ENCODE measurements around the gene CITED1. TPM values are rescaled to one million over a fixed set of nuclear protein-coding genes. Genes with fewer than 3 reads are reported as not detected.

The CITED1 gene
- total RNA-seq, 1 donor from 2014 or later = 18.8 TPM

DNA sequence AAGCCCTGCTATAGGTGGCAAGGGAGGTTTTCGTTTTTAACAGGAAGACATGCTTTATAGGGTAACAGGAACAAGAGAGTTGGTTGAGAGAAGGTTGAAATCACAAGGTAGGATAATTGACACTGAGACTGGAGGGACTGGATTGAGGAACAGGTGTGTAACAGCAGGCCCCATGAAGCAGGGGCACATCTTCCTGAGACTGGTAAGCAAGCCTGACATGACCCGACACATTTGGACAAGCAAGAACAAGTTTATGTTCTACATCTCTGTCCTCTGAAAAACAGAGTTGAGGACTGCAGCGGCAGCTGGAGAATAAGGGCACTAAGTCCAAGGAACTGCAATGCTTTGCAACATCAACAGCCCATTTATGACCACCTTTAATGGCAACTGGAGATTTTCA is 33.9 kb downstream of the CITED1 start:
- Histone ChIP-seq H3K27me3 (ENCODE audit: control insufficient read depth in 3 of 3, insufficient read depth in 3 of 3, low read length in 3 of 3) (no peaks in the 10 kb centered on the region), H3K36me3 (ENCODE audit: control insufficient read depth in 3 of 3, insufficient read depth in 3 of 3, low read length in 3 of 3) (peaks cover 29 to 62% (median 48%) of the 10 kb centered on the region in 3 donors), H3K27ac (ENCODE audit: low read depth, low read length) (no peak overlapping the region), H3K4me1 (ENCODE audit: control insufficient read depth in 3 of 3, insufficient read depth in 3 of 3, low read length in 3 of 3) (peaks cover 0 to 11% (median 4%) of the 10 kb centered on the region in 3 donors), H3K9me3 (ENCODE audit: control insufficient read depth in 3 of 3, low read length in 3 of 3) (no peaks in the 10 kb centered on the region), H3K4me3 (ENCODE audit: low read length in 3 of 3) (no peak overlapping the region), H3K9ac (ENCODE audit: low read depth in 1 of 3, low read length in 3 of 3) (no peak overlapping the region)

DNA sequence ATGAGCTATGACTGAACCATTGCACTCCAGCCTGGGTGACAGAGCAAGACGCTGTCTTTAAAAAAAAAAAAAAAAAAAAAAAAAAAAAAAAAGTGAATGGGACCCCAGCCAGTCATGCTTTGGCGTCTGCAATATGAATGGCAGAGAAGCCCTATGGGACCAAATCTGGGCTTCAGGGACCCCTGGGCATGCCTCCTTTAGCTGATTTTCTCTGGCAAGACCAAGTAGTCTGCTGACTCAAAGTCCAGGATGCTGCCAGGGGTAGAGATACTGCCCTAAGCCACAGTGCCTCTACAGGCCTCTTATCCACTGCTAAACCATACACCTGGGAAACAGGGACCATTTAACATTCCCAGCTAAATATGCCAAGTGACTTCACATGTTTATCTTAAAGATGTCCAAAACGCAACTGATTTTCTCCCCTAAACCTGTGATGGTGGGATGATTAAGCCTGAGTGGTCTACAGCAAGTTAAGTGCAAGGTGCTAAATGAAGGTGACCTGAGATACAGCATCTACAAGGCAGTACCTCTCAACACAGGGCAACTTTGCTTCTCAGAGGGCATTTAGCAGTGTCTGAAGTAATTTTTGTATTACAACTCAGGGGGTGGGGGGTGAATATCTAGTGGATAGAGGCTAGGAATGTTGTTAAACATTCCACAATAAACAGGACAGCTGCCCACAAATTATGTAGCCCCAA is 34.5 kb downstream of the CITED1 start:
- no peaks in the 10 kb centered on the region for H3K9me3 ChIP-seq (ENCODE audit: control insufficient read depth in 3 of 3, low read length in 3 of 3)
- H3K4me3 ChIP-seq (ENCODE audit: low read length in 3 of 3) = no peak overlapping the region
- no peak overlapping the region for H3K27ac ChIP-seq (ENCODE audit: low read depth, low read length)
- H3K4me1 ChIP-seq (ENCODE audit: control insufficient read depth in 3 of 3, insufficient read depth in 3 of 3, low read length in 3 of 3) = peaks cover 0 to 11% (median 4%) of the 10 kb centered on the region in 3 donors
- peaks cover 29 to 62% (median 48%) of the 10 kb centered on the region in 3 donors for H3K36me3 ChIP-seq (ENCODE audit: control insufficient read depth in 3 of 3, insufficient read depth in 3 of 3, low read length in 3 of 3)
- no peaks in the 10 kb centered on the region for H3K27me3 ChIP-seq (ENCODE audit: control insufficient read depth in 3 of 3, insufficient read depth in 3 of 3, low read length in 3 of 3)
- H3K9ac ChIP-seq (ENCODE audit: low read depth in 1 of 3, low read length in 3 of 3) = no peak overlapping the region

DNA sequence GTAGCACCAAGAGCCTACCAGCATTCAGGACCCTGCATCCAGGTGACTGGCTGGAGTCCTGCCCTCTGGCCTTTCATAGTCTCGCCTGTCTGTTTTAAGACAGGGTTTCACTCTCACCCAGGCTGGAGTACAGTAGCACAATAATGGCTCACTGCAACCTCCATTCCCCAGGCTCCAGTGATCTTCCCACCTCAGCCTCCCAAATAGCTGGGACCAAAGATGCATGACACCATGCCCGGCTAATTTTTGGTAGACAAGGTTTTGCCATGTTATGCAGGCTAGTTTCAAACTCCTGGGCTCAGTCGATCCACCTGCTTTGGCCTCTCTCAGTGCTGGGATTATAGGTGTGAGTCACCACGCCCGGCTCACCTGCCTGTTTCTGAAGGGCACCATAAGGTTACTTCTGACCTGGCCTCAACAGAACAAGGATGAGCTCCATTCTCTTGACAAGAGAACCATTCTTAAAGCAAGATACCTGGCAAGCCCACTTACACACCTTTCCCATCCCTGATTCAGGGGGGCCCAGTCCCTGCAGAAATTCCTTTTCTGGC is 35.3 kb downstream of the CITED1 start:
- Histone ChIP-seq H3K27me3 (ENCODE audit: control insufficient read depth in 3 of 3, insufficient read depth in 3 of 3, low read length in 3 of 3) (no peaks in the 10 kb centered on the region), H3K27ac (ENCODE audit: low read depth, low read length) (no peak overlapping the region), H3K9ac (ENCODE audit: low read depth in 1 of 3, low read length in 3 of 3) (no peak overlapping the region), H3K36me3 (ENCODE audit: control insufficient read depth in 3 of 3, insufficient read depth in 3 of 3, low read length in 3 of 3) (peaks cover 29 to 62% (median 43%) of the 10 kb centered on the region in 3 donors), H3K4me3 (ENCODE audit: low read length in 3 of 3) (no peak overlapping the region), H3K4me1 (ENCODE audit: control insufficient read depth in 3 of 3, insufficient read depth in 3 of 3, low read length in 3 of 3) (peaks cover 0 to 4% (median 0%) of the 10 kb centered on the region in 3 donors), H3K9me3 (ENCODE audit: control insufficient read depth in 3 of 3, low read length in 3 of 3) (no peaks in the 10 kb centered on the region)

DNA sequence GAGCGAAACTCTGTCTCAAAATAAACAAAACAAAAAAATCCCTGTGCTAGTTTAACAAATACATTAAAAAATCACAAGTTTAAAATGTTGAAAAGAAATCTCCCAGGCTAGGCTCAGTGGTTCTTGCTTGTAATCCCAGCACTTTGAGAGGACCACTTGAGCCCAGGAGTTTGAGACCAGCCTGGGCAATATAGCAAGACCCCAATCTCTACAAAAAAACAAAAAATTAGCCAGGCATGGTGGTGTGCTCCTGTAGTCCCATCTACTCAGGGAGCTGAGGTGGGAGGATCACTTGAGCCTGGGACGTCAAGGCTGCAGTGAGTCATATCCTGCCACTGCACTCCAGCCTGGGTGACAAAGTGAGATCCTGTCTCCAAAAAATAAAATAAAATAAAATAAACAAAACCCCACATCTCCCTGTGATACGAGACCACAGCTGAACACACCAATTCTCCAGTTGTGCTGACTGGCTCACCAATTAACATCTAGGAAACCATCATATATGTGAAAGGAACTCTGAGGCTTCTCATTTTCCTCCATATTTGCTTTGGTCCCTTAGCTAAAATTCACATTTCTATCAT is 36.0 kb downstream of the CITED1 start:
- H3K27ac ChIP-seq (ENCODE audit: low read depth, low read length) = no peak overlapping the region

DNA sequence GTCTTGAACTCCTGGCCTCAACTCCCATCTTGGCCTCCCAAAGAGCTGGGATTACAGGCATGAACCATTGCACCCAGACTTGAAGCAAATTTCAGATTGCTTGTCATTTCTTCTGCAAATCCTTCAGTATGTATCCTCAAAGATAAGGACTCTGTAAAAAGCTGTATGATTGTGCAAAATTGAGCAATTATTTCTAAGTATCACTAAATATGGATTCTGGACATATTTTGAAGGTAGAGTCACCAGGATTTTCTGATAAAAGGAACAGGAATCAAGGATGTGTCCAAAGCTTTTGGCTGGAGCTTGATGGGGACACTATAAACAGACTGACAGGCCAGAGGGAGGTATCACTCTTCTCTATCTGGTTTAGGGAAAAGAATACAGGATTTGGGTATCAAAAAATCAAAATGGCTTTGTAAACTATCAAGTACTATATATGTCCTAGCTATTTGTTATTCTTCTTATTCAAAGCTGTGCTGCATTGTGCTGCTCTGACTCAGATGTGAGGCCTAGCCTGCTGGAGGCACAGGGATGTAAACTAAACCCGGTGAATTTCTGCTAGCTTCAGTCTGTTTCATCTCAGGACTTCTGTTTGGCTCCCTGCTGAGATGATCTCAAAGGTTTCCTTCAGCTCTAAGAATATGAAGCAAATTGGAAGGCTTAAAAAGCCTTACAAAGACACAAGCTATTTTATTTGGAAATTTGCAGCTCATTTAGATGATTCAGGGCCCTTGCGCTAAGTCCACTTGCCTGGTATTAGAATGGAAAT is 36.9 kb downstream of the CITED1 start:
- Histone ChIP-seq H3K4me1 (ENCODE audit: control insufficient read depth in 3 of 3, insufficient read depth in 3 of 3, low read length in 3 of 3) (no peaks in the 10 kb centered on the region), H3K36me3 (ENCODE audit: control insufficient read depth in 3 of 3, insufficient read depth in 3 of 3, low read length in 3 of 3) (peaks cover 26 to 48% (median 30%) of the 10 kb centered on the region in 3 donors), H3K27ac (ENCODE audit: low read depth, low read length) (no peak overlapping the region), H3K27me3 (ENCODE audit: control insufficient read depth in 3 of 3, insufficient read depth in 3 of 3, low read length in 3 of 3) (no peaks in the 10 kb centered on the region), H3K9me3 (ENCODE audit: control insufficient read depth in 3 of 3, low read length in 3 of 3) (no peaks in the 10 kb centered on the region), H3K9ac (ENCODE audit: low read depth in 1 of 3, low read length in 3 of 3) (no peak overlapping the region), H3K4me3 (ENCODE audit: low read length in 3 of 3) (no peak overlapping the region)

More for the DNA sequence above, 36.0 kb downstream of the CITED1 start:
- H3K4me1 ChIP-seq (ENCODE audit: control insufficient read depth in 3 of 3, insufficient read depth in 3 of 3, low read length in 3 of 3) = peaks cover 0 to under 1% (median 0%) of the 10 kb centered on the region in 3 donors
- no peaks in the 10 kb centered on the region for H3K9me3 ChIP-seq (ENCODE audit: control insufficient read depth in 3 of 3, low read length in 3 of 3)
- peaks cover 26 to 57% (median 37%) of the 10 kb centered on the region in 3 donors for H3K36me3 ChIP-seq (ENCODE audit: control insufficient read depth in 3 of 3, insufficient read depth in 3 of 3, low read length in 3 of 3)
- H3K27me3 ChIP-seq (ENCODE audit: control insufficient read depth in 3 of 3, insufficient read depth in 3 of 3, low read length in 3 of 3) = no peaks in the 10 kb centered on the region
- no peak overlapping the region for H3K9ac ChIP-seq (ENCODE audit: low read depth in 1 of 3, low read length in 3 of 3)
- H3K4me3 ChIP-seq (ENCODE audit: low read length in 3 of 3) = no peak overlapping the region

DNA sequence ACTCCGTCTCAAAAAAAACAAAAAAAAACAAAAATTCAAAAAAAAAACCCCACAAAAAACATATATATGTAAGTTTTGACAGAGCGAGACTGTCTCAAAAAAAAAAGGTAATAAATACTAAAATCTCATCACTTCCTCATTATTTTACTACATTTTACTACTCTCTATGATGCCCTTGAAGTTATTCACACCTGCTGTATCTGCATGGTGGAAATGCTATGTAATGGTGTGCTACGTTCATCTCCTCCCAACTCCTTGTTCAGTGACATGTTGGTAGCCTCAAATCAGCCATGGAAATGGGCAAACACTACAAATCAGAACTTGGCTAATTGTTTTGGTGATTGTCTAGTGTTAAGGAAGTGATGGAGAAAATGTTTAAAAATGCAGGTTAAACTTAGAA is 40.5 kb downstream of the CITED1 start:
- H3K27ac ChIP-seq (ENCODE audit: low read depth, low read length) = no peak overlapping the region
- H3K9ac ChIP-seq (ENCODE audit: low read depth in 1 of 3, low read length in 3 of 3) = no peak overlapping the region
- no peaks in the 10 kb centered on the region for H3K4me1 ChIP-seq (ENCODE audit: control insufficient read depth in 3 of 3, insufficient read depth in 3 of 3, low read length in 3 of 3)
- peaks cover 4 to 14% (median 6%) of the 10 kb centered on the region in 3 donors for H3K36me3 ChIP-seq (ENCODE audit: control insufficient read depth in 3 of 3, insufficient read depth in 3 of 3, low read length in 3 of 3)
- no peaks in the 10 kb centered on the region for H3K27me3 ChIP-seq (ENCODE audit: control insufficient read depth in 3 of 3, insufficient read depth in 3 of 3, low read length in 3 of 3)
- H3K9me3 ChIP-seq (ENCODE audit: control insufficient read depth in 3 of 3, low read length in 3 of 3) = no peaks in the 10 kb centered on the region
- no peak overlapping the region for H3K4me3 ChIP-seq (ENCODE audit: low read length in 3 of 3)

DNA sequence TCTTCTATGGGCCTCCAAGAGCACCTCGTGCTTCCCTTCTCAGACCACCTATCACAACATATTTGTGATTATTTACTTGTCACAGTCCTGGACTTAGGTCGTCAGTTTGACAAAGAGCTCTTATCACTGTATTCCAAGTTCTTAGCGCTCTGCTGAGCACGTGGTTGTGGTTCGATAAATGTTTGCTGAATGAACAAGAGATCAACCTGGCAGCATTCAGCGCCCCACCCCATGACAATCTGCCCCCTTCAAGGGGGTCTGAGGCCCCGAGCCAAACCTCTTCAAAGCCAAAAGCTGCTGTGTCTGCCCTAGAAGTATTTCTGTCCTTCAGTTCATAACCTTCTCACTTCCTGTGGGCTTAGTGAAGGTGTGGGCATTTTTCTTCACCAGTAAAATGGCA is 43.6 kb downstream of the CITED1 start:
- Histone ChIP-seq H3K9me3 (ENCODE audit: control insufficient read depth in 3 of 3, low read length in 3 of 3) (no peaks in the 10 kb centered on the region), H3K27ac (ENCODE audit: low read depth, low read length) (no peak overlapping the region), H3K9ac (ENCODE audit: low read depth in 1 of 3, low read length in 3 of 3) (no peak overlapping the region), H3K27me3 (ENCODE audit: control insufficient read depth in 3 of 3, insufficient read depth in 3 of 3, low read length in 3 of 3) (peaks cover 0 to 7% (median 0%) of the 10 kb centered on the region in 3 donors), H3K36me3 (ENCODE audit: control insufficient read depth in 3 of 3, insufficient read depth in 3 of 3, low read length in 3 of 3) (no peaks in the 10 kb centered on the region), H3K4me3 (ENCODE audit: low read length in 3 of 3) (no peak overlapping the region), H3K4me1 (ENCODE audit: control insufficient read depth in 3 of 3, insufficient read depth in 3 of 3, low read length in 3 of 3) (no peaks in the 10 kb centered on the region)

DNA sequence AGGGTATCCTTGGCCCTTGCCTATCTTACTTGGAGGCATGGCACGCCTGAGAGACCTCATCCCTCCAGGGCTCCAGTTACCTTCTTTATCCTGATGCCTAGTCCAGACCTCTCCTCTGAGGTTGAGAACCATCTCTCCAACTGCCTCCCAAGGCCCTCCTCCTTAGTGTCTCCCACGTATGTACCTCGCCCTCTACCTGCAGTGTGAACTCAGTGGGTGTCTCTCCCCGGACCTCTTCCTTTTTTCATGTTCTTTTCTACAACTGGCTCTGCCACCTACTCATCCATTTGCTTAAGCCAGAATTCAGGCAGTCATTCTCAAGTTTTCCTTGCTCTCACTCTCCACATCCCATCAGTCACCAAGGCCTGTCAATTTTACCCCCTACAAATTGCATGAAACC is 45.3 kb downstream of the CITED1 start:
- Histone ChIP-seq H3K27me3 (ENCODE audit: control insufficient read depth in 3 of 3, insufficient read depth in 3 of 3, low read length in 3 of 3) (peaks cover 0 to 7% (median 0%) of the 10 kb centered on the region in 3 donors), H3K36me3 (ENCODE audit: control insufficient read depth in 3 of 3, insufficient read depth in 3 of 3, low read length in 3 of 3) (no peaks in the 10 kb centered on the region), H3K9ac (ENCODE audit: low read depth in 1 of 3, low read length in 3 of 3) (no peak overlapping the region), H3K27ac (ENCODE audit: low read depth, low read length) (no peak overlapping the region), H3K4me1 (ENCODE audit: control insufficient read depth in 3 of 3, insufficient read depth in 3 of 3, low read length in 3 of 3) (no peaks in the 10 kb centered on the region), H3K4me3 (ENCODE audit: low read length in 3 of 3) (no peak overlapping the region), H3K9me3 (ENCODE audit: control insufficient read depth in 3 of 3, low read length in 3 of 3) (no peaks in the 10 kb centered on the region)

DNA sequence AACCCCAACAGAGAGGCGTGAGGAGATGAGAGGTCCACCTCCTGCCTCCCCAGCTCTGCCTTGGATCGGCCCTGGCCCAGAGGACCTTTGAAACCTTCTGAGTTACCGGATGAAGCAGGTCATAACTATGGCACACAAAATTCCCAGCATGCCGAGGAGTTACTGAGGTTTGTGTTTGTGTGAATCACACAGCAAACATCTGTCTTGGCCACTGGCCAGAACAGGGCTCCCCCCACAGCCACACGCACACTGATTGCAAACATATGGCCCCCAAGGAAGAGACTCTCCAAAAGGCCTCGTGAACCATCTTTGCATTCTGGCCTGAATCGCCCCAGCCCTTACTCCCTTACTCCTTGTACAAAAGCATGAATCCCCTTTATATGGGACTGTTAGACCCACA is 47.5 kb downstream of the CITED1 start:
- no peaks in the 10 kb centered on the region for H3K4me1 ChIP-seq (ENCODE audit: control insufficient read depth in 3 of 3, insufficient read depth in 3 of 3, low read length in 3 of 3)
- H3K27ac ChIP-seq (ENCODE audit: low read depth, low read length) = no peak overlapping the region
- no peak overlapping the region for H3K9ac ChIP-seq (ENCODE audit: low read depth in 1 of 3, low read length in 3 of 3)
- H3K9me3 ChIP-seq (ENCODE audit: control insufficient read depth in 3 of 3, low read length in 3 of 3) = no peaks in the 10 kb centered on the region
- no peak overlapping the region for H3K4me3 ChIP-seq (ENCODE audit: low read length in 3 of 3)
- peaks cover 0 to 7% (median 0%) of the 10 kb centered on the region in 3 donors for H3K27me3 ChIP-seq (ENCODE audit: control insufficient read depth in 3 of 3, insufficient read depth in 3 of 3, low read length in 3 of 3)
- no peaks in the 10 kb centered on the region for H3K36me3 ChIP-seq (ENCODE audit: control insufficient read depth in 3 of 3, insufficient read depth in 3 of 3, low read length in 3 of 3)

Data from skeletal muscle tissue (tissue), 4 donors.